ENCODE measurements around the gene OR2T11. TPM values are rescaled to one million over a fixed set of nuclear protein-coding genes. Genes with fewer than 3 reads are reported as not detected.
"Not testable (repeated sequence)": the region's sequence is repeated elsewhere in the genome, so short reads cannot be mapped to it uniquely, and the experiment has no call there.

The OR2T11 gene
- total RNA-seq, 1 donor from 2014 or later: not detected

GRCh38 chr1:248589334-248589733 lies 45.6 kb downstream of the OR2T11 start:
- peaks cover 63% of the 10 kb centered on the region for H3K9me3 Mint-ChIP-seq (ENCODE audit: low read depth)
- no peak overlapping the region for H3K27ac Mint-ChIP-seq

GRCh38 chr1:248585266-248585665 lies 49.6 kb downstream of the OR2T11 start:
- no peak overlapping the region for H3K27ac Mint-ChIP-seq
- no peaks in the 10 kb centered on the region for H3K4me1 Mint-ChIP-seq (ENCODE audit: low read depth)
- peaks cover 3% of the 10 kb centered on the region for H3K36me3 Mint-ChIP-seq (ENCODE audit: insufficient read depth)
- no peak for TF ChIP-seq CTCF (IDR thresholded peaks at IDR 0.05; ENCODE audit: unreplicated experiment)
- no peak overlapping the region for H3K4me3 Mint-ChIP-seq (ENCODE audit: low read depth)
- peaks cover 55% of the 10 kb centered on the region for H3K9me3 Mint-ChIP-seq (ENCODE audit: low read depth)
- DNase-seq (ENCODE audit: low spot score, unreplicated experiment): no peak
- H3K27me3 Mint-ChIP-seq: no peaks in the 10 kb centered on the region

More at GRCh38 chr1:248589334-248589733, 45.6 kb downstream of the OR2T11 start:
- no peak for TF ChIP-seq CTCF (IDR thresholded peaks at IDR 0.05; ENCODE audit: unreplicated experiment)
- Mint-ChIP-seq H3K27me3 (no peaks in the 10 kb centered on the region), H3K4me3 (ENCODE audit: low read depth) (no peak overlapping the region), H3K4me1 (ENCODE audit: low read depth) (no peaks in the 10 kb centered on the region), H3K36me3 (ENCODE audit: insufficient read depth) (peaks cover 3% of the 10 kb centered on the region)
- DNase-seq (ENCODE audit: low spot score, unreplicated experiment): no peak

GRCh38 chr1:248576260-248576980 lies 58.5 kb downstream of the OR2T11 start:
- peaks cover 45% of the 10 kb centered on the region for H3K9me3 Mint-ChIP-seq (ENCODE audit: low read depth)
- no peak for DNase-seq (ENCODE audit: low spot score, unreplicated experiment)
- H3K27me3 Mint-ChIP-seq: no peaks in the 10 kb centered on the region
- H3K4me1 Mint-ChIP-seq (ENCODE audit: low read depth): no peaks in the 10 kb centered on the region
- no peak for TF ChIP-seq CTCF (IDR thresholded peaks at IDR 0.05; ENCODE audit: unreplicated experiment)
- no peak overlapping the region for H3K4me3 Mint-ChIP-seq (ENCODE audit: low read depth)
- H3K27ac Mint-ChIP-seq: no peak overlapping the region
- H3K36me3 Mint-ChIP-seq (ENCODE audit: insufficient read depth): peaks cover 4% of the 10 kb centered on the region

GRCh38 chr1:248574657-248575056 lies 60.2 kb downstream of the OR2T11 start, which contains the start of gene OR2T34:
Gene OR2T34, minus strand, starts transcription at chr1:248574757. Its CDS starts 0 bp downstream, at chr1:248574757.
- not testable (repeated sequence) for H3K4me1 Mint-ChIP-seq (ENCODE audit: low read depth); H3K27me3 Mint-ChIP-seq; DNase-seq (ENCODE audit: low spot score, unreplicated experiment); H3K27ac Mint-ChIP-seq; H3K4me3 Mint-ChIP-seq (ENCODE audit: low read depth); H3K36me3 Mint-ChIP-seq (ENCODE audit: insufficient read depth)
- peaks cover 36% of the 10 kb centered on the region for H3K9me3 Mint-ChIP-seq (ENCODE audit: low read depth)

- not testable (repeated sequence) for H3K27ac Mint-ChIP-seq; H3K36me3 Mint-ChIP-seq (ENCODE audit: insufficient read depth); H3K27me3 Mint-ChIP-seq; DNase-seq (ENCODE audit: low spot score, unreplicated experiment); H3K4me3 Mint-ChIP-seq (ENCODE audit: low read depth); H3K4me1 Mint-ChIP-seq (ENCODE audit: low read depth)
- peaks cover 33% of the 10 kb centered on the region for H3K9me3 Mint-ChIP-seq (ENCODE audit: low read depth)
Observed at GRCh38 chr1:248573856-248574255, 61.0 kb downstream of the OR2T11 start.

Other genes with a start within 250 kb of the OR2T11 start
- gene OR2T1, start 232.0 kb downstream of the OR2T11 start, total RNA-seq: not detected in 2 replicates
- not detected in 2 replicates for gene OR2T2, start 189.5 kb downstream of the OR2T11 start, total RNA-seq
- gene OR2T3, start 161.7 kb downstream of the OR2T11 start, total RNA-seq: not detected in 2 replicates
- not detected in 2 replicates for gene OR2T5, start 146.5 kb downstream of the OR2T11 start, total RNA-seq
- gene OR2G6, start 127.0 kb downstream of the OR2T11 start, total RNA-seq: not detected in 2 replicates
- not detected in 2 replicates for gene OR2T29, start 72.3 kb downstream of the OR2T11 start, total RNA-seq
- gene OR2T34, start 60.3 kb downstream of the OR2T11 start, total RNA-seq: not detected in 2 replicates
- not detected in 2 replicates for gene OR2T10, start 37.4 kb downstream of the OR2T11 start, total RNA-seq
- not detected in 2 replicates for gene OR2T35, start 10.2 kb upstream of the OR2T11 start, total RNA-seq
- not detected in 2 replicates for gene OR2T27, start 20.4 kb upstream of the OR2T11 start, total RNA-seq
- gene OR14I1, start 67.7 kb upstream of the OR2T11 start, total RNA-seq: not detected in 2 replicates
- gene LYPD8, start 120.7 kb upstream of the OR2T11 start, total RNA-seq: not detected in 2 replicates
- gene SH3BP5L, start 190.8 kb upstream of the OR2T11 start, total RNA-seq: 32.5 and 35.1 TPM in 2 replicates
- 36.8 and 37.2 TPM in 2 replicates for gene ZNF672, start 203.1 kb upstream of the OR2T11 start, total RNA-seq
- gene ZNF692, start 224.0 kb upstream of the OR2T11 start, total RNA-seq: 107 and 109 TPM in 2 replicates

All from progenitor cell of endocrine pancreas (in vitro differentiated cells).